ENCODE results near the gene THRAP3. TPM values are rescaled to one million over a fixed set of nuclear protein-coding genes. Genes with fewer than 3 reads are reported as not detected.

THRAP3 gene
- total and polyA plus RNA-seq, 2 of the 8 experiments (the other 6 are each of a cell fraction or from before 2014, with no cell fraction given) = 40.2 to 183 TPM

- Histone ChIP-seq H2BK20ac (ENCODE audit: low read length) (no peak overlapping the region), H4K5ac (ENCODE audit: insufficient read length, low read depth, low read length) (no peak overlapping the region), H4K8ac (ENCODE audit: extremely low read depth, insufficient read depth, low read length) (no peak overlapping the region), H3K4me1 (replicated peaks in 1 of 4; ENCODE audit: control insufficient read depth in 3 of 4, insufficient read depth in 4 of 4, low read length in 3 of 4) (no peaks in the 10 kb centered on the region; a peak in 1 of 7 replicates), H3K56ac (replicated peaks; ENCODE audit: insufficient read length, low read depth, low read length) (no peak overlapping the region), H3K23me2 (ENCODE audit: low read depth, low read length) (no peaks in the 10 kb centered on the region), H3K9me3 (ENCODE audit: insufficient read depth in 2 of 2, low read depth in 1 of 2, low read length in 1 of 2) (no peaks in the 10 kb centered on the region), H3K79me2 (ENCODE audit: control insufficient read depth in 1 of 2, insufficient read depth in 2 of 2, low read length in 2 of 2) (peaks cover 32 to 94% of the 10 kb centered on the region in 2 experiments), H3K18ac (ENCODE audit: extremely low read depth, low read length) (no peak overlapping the region), H3K27ac (ENCODE audit: low read depth, low read length) (no peak overlapping the region), H4K91ac (replicated peaks; ENCODE audit: insufficient read length, low read length) (no peak overlapping the region), H2BK12ac (ENCODE audit: low read depth, low read length) (no peak overlapping the region), H3K4ac (replicated peaks; ENCODE audit: insufficient read length, low read depth, low read length) (no peak overlapping the region), H2AK5ac (ENCODE audit: low read depth, low read length) (no peak overlapping the region), H2AFZ (ENCODE audit: low read length) (no peak overlapping the region), H3K27me3 (replicated peaks in 1 of 4; ENCODE audit: control insufficient read depth in 3 of 4, extremely low read depth in 1 of 4, insufficient read depth in 3 of 4, low read length in 3 of 4) (no peaks in the 10 kb centered on the region), H3K4me2 (ENCODE audit: insufficient read depth in 1 of 2, low read depth in 2 of 2, low read length in 2 of 2) (no peak overlapping the region), H2BK5ac (ENCODE audit: low read depth, low read length) (no peak overlapping the region), H3K4me3 (ENCODE audit: extremely low read depth in 1 of 4, insufficient read depth in 2 of 4, low read depth in 3 of 4, low read length in 4 of 4) (no peak overlapping the region), H3K79me1 (ENCODE audit: low read depth, low read length) (peaks cover 3% of the 10 kb centered on the region; the same call in 1 of the 2 replicates), H2BK15ac (ENCODE audit: low read length) (no peak overlapping the region), H3K23ac (ENCODE audit: insufficient read length) (no peak overlapping the region), H3K36me3 (ENCODE audit: control insufficient read depth in 2 of 4, insufficient read depth in 4 of 4, low read length in 3 of 4) (peaks cover 0 to 16% (median 3%) of the 10 kb centered on the region in 4 experiments; a peak in 4 of 8 replicates), H2BK120ac (replicated peaks; ENCODE audit: low read depth, low read length) (no peak overlapping the region), H3K14ac (ENCODE audit: insufficient read length) (no peak overlapping the region), H3K9ac (replicated peaks in 1 of 4; ENCODE audit: extremely low read depth in 1 of 4, low read depth in 3 of 4, low read length in 3 of 4) (no peak overlapping the region), H4K20me1 (replicated peaks in 1 of 2; ENCODE audit: control insufficient read depth in 1 of 2, insufficient read depth in 2 of 2, low read length in 2 of 2) (peaks cover 8 to 15% of the 10 kb centered on the region in 2 experiments)
- no peak for TF ChIP-seq POLR2A (IDR thresholded peaks at IDR 0.05; ENCODE audit: control extremely low read depth in 1 of 2, low read depth in 2 of 2, low read length in 2 of 2)
- no peak for TF ChIP-seq MAFK (IDR thresholded peaks at IDR 0.05; ENCODE audit: low read depth, low read length)
- TF ChIP-seq SIRT6 (IDR thresholded peaks at IDR 0.05; ENCODE audit: low read length) = no peak
- TF ChIP-seq TEAD4 (IDR thresholded peaks at IDR 0.05; ENCODE audit: low read depth, low read length) = no peak
- TF ChIP-seq ATF2 (IDR thresholded peaks at IDR 0.05; ENCODE audit: low read length) = no peak
- no peak for TF ChIP-seq KDM5A (IDR thresholded peaks at IDR 0.05; ENCODE audit: low read length)
- TF ChIP-seq HDAC6 (IDR thresholded peaks at IDR 0.05; ENCODE audit: low read depth, low read length) = no peak
- no peak for TF ChIP-seq NRF1 (IDR thresholded peaks at IDR 0.05; ENCODE audit: low read depth, low read length)
- POLR2A ChIA-PET (ENCODE audit: partially characterized antibody) = interaction anchor here (0.9 to 7.6 kb wide), 10 partner anchors 7 to 70 kb away, joined by 3 to 48 read pairs (median 6); partner anchors contain the start of genes SH3D21 and THRAP3
- FAIRE-seq (no peak), DNase-seq (ENCODE audit: low read depth in 1 of 2, low spot score in 2 of 2) (no peak)
- WGBS, 2 experiments (ENCODE audit: extremely low coverage in 1 of 2, insufficient coverage in 1 of 2, insufficient read length in 1 of 2, insufficient replicate concordance in 2 of 2, low coverage in 1 of 2, low lambda C conversion rate in 2 of 2, missing lambda C conversion rate in 1 of 2) = 84% methylated on average over 2 of the region's 2 CpGs; no CpG with 5 or more reads in 1 of the 2 experiments
- CTCF ChIA-PET (ENCODE audit: partially characterized antibody) = interaction anchor here (0.9 to 3.4 kb wide), 7 partner anchors 14 to 110 kb away, joined by 3 to 16 read pairs (median 5); partner anchors contain the start of gene THRAP3
Measured at GRCh38 chr1:36238433-36238832, 14.2 kb downstream of the THRAP3 start.

All from H1 (cell line).